HG02981 (cell line): ENCODE data around the gene UBE4A.

ENCODE experiments used
- ATAC-seq: cut with Tn5 transposase; IDR thresholded peaks from one replicate; pipeline ENCODE4 v1.9.1; 2021; ENCODE audit warnings: mild to moderate bottlenecking, moderate library complexity; ENCODE audit not compliant: unreplicated experiment

The UBE4A gene

GRCh38 chr11:118359295-118359958 lies at the start of gene UBE4A:
UBE4A (plus strand) TSS chr11:118359600; CDS start chr11:118365081, 5,481 bp downstream.
- peak; percentile 89 for ATAC-seq

- no peak for ATAC-seq
Measured at GRCh38 chr11:118310271-118310670, 49.1 kb upstream of the UBE4A start.

- no peak for ATAC-seq
Measured at GRCh38 chr11:118310781-118311485, 48.5 kb upstream of the UBE4A start.

DNA sequence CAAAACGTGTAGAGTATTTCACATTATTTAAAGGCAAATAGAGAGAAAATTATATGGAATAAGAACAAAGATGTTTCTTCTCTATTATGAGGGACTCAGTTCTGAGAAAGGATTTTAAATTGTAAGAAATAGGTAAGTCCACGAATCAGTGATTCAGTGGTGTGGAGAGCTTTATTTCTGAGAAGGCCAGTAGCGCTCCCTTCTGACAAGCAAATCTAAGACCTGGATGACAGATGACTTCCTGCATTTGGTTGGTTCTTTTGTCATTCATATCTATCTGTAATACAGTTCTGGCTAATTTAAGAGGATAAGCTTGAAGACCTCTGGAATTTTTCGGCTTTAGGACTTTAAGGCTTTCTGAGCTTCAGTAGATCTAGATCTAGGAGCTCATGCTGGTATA lies 47.9 kb upstream of the UBE4A start:
- ATAC-seq = no peak

DNA sequence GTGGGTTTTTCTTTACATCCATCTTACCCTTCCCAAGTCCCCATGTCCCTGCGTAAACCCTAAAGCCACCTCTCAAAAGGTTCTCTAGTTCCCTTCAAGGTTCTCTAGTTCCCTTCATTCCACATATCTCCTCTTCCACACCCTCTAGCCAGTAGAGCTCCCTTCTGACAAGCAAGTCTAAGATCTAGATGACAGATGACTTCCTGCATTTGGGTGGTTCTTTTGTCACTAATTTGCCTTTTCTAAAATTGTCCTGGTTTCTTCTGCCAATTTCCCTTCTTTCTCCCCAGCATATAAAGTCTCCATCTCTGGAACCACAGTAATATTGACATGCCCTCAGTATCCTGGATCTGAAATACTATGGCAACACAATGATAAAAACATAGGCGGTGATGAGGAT lies 47.1 kb upstream of the UBE4A start:
- no peak for ATAC-seq

DNA sequence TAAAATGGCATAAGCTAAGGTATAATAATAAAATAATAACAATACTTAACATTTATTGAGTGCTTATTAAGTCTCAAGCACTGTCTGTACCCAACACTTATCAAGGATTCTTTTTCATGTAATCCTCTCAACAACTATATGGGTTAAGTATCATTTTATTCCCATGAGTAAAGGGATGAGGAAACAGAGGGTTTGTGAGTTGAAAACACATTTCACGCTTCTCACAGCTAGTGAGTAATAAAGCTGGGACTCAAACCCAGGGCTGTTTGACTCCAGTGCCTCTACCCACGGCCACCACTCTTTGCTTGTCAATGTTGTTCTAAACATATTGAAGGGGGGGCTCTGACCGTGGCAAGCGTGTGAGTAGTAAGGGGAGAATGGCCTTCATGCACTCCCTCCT lies 46.2 kb upstream of the UBE4A start:
- ATAC-seq = no peak

- no peak for ATAC-seq
Measured at GRCh38 chr11:118314988-118315411, 44.4 kb upstream of the UBE4A start.

- ATAC-seq = no peak
Measured at GRCh38 chr11:118318124-118318523, 41.3 kb upstream of the UBE4A start.

DNA sequence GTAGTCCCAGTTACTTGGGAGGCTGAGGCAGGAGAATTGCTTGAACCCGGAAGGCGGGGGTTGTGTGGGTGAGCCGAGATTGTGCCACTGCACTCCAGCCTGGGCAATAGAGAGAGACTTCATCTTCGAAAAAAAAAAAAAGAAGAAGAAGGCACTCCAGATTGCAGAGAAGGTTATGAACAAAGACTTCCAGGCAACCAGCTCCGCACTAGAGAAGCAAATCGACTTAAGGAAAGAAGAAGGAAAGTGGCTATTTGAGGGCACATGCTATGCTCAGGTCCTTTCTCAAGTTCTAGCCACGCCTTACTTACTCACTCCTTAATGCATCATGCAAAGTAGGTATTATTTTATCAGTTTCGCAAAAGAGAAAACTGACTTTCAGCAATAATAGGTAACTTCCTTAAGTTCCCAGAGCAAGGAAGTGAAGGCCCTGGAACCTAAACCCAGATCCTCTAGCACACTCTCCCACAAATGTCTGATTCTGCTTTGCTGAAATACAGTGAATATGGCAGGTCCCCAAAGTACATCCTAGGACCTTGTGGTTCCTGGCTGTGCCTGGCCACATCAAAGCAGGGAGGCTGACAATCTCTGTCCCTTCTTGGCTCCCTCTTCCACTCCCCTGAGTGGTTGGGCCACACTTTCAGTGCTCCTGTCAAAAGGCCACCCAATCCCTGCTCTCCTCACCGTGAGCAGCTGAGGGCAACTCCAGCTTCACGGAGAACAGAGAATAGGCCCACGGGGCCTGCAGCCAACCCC lies 40.6 kb upstream of the UBE4A start:
- ATAC-seq = no peak

DNA sequence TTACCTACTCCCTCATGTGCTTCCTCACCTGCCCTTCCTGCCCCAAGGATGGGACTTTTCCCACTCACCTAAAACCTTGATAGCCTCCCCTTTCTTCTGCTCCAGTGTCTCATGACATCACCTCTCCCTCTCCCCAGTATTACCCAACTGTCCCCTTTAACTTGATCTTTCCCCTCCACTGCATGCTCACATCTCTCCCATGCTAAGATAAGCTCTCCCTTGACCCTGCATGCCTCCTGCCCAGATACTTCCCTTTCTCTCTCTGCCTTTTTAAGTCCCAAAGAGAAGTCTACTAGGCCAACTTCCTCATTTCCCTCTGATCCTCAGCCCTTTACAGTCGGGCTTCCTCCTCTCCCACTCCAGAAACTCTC lies 40.1 kb upstream of the UBE4A start:
- no peak for ATAC-seq

DNA sequence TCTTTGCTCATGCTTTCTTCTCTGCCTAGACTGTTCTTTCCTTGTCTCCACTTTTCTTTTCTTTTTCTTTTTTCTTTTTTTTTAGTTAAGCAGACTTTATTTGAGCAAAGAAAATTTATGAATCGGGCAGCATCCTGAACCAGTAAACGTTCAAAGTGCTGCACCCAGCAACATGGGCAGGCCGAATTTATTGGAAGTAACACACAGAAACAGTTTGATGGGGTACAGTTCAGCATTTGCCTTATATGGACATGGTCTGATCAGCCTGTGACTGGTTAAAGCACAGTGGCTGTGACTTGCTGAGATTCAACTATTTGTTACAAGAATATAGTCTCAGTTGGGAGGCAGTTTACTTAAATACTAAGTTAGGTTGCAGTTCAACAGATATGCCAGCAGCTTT lies 38.9 kb upstream of the UBE4A start:
- ATAC-seq = no peak

DNA sequence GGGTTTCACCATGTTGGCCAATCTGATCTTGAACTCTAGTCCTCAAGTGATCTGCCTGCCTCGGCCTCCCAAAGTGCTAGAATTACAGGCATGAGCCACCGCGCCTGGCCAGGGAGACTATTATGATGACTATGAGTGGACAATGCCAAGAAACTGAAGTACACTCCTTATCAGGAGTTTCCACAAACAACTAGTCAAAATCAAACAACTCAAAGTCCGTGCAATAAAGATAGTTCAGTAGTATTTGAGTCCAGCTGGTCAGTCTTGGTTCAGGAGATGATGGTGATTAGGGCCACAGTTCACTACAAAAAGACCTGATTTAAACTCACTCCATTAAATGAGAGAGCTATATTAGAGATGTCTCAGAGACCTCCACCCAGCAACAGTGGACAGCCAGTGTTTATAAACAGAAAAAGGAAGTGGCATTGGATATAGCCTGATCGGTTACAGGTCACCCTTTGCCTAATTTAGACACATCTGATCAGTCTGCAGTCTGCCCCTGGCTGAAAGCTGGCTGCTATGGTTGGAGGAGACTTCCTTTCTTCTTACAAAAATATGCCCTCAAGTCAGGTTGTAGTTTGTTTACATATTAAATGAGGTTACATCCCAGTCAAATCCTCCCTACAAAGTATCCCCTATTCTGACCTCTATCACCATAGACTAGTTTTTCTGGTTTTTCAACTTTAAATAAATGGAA lies 37.9 kb upstream of the UBE4A start:
- ATAC-seq = no peak

- ATAC-seq = no peak
Measured at GRCh38 chr11:118322721-118323120, 36.7 kb upstream of the UBE4A start.

- ATAC-seq = no peak
Measured at GRCh38 chr11:118325283-118325682, 34.1 kb upstream of the UBE4A start.

- no peak for ATAC-seq
Measured at GRCh38 chr11:118328745-118329144, 30.7 kb upstream of the UBE4A start.

- ATAC-seq = no peak
Measured at GRCh38 chr11:118334745-118335144, 24.7 kb upstream of the UBE4A start.

DNA sequence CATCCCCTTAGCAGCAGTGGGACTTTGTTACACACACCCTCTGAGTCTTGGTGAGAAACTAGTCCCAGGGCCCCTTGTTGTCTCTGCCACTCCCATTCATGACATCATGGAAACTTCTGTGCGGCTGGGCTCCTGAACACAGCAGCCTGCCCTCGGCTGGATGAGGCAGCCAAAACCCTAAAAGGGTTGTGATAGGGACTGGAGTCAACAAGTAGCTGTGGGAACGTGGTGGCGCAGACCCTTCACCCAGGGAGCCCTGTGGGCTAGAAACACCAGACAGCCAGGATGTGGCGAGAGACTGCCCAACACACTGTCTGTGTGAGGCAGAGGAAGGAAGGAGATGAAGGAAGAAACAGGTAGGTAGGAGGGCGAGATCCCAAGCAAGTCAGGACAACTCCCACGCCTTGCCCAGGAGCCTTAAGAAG lies 20.8 kb upstream of the UBE4A start:
- no peak for ATAC-seq

DNA sequence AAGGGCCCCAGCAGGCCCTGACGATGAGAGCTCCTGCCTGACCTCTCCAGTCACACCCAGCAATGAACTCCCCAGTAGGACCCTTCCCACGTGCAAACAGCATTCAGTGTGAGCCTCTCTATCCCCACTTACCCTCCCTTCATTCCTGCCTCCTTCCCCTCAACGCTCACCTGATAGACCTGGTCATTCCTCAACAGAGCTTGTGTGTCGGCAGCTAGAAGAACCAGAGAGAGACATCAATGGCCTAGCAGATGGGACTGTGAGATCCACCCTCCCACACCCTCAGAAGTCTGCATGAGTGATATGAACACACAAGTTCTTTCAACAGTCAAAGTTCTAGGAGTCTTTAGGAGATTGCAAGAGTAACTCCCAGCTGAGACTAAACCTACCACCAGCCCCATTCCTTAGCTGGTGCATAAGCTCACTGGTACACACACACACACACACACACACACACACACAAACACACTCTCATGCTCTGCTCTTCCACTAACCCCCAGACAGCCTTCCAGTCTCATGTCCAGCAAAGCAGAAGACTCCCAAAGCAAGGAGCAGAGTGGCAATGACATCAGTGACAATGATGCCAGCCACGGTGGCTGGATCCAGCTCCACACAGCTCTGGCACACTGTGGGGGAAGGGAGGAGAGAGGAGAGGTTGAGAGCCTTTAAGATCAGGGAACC lies 20.0 kb upstream of the UBE4A start:
- ATAC-seq = no peak

GRCh38 chr11:118340449-118340848 lies 19.0 kb upstream of the UBE4A start:
- no peak for ATAC-seq

DNA sequence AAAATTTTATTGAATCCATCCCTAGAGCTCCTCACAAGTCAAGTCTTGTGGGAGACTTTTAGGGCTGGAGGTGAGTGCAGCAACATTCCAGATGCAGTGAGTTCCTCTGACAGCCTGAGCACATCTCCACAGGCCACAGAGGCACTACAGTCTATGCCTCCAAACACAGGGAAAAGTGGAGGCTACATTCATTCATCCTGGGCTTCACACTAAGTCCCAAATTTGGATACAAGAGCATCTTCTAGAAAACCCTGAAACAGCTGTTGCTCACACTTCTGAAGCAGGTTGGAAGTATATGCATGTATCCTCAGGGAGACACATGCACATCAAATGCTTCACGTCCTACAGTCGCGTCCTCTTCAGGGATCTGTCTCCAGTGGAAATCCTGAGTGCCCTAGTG lies 18.1 kb upstream of the UBE4A start:
- ATAC-seq = no peak
